ENCODE measurements around the gene PCNX2.
"Not testable (repeated sequence)": the region's sequence is repeated elsewhere in the genome, so short reads cannot be mapped to it uniquely, and the experiment has no call there.

Gene PCNX2

GRCh38 chr1:233004451-233004850, 291.1 kb downstream of the PCNX2 start:
- H3K36me3 ChIP-seq (replicated peaks; ENCODE audit: insufficient read depth, low read length): no peaks in the 10 kb centered on the region

DNA sequence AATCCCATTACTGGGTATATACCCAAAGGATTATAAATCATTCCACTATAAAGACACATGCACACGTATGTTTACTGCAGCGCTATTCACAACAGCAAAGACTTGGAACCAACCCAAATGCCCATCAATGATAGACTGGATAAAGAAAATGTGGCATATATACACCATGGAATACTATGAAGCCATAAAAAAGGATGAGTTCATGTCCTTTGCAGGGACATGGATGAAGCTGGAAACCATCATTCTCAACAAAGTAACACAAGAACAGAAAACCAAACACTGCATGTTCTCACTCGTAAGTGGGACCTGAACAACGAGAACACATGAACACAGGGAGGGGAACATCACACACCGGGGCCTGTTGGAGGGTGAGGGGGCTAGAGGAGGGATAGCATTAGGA, 291.9 kb downstream of the PCNX2 start:
- not testable (repeated sequence) for H2AFZ ChIP-seq (ENCODE audit: low read length); H3K27ac ChIP-seq (ENCODE audit: low read length); H3K79me2 ChIP-seq (ENCODE audit: low read length); H3K36me3 ChIP-seq (replicated peaks; ENCODE audit: insufficient read depth, low read length); H3K4me1 ChIP-seq (ENCODE audit: low read length); H3K9me2 ChIP-seq (replicated peaks; ENCODE audit: insufficient read depth, low read length); H3K9me3 ChIP-seq (replicated peaks; ENCODE audit: insufficient read depth, low read length); H3K4me3 ChIP-seq (ENCODE audit: low read length); DNase-seq; H3K27me3 ChIP-seq (replicated peaks; ENCODE audit: insufficient read depth, low read length); H4K20me1 ChIP-seq (ENCODE audit: insufficient read depth, low read length); H3F3A ChIP-seq (ENCODE audit: insufficient read depth, low read length); H3K9ac ChIP-seq (ENCODE audit: low read length); H3K4me2 ChIP-seq (ENCODE audit: low read depth, low read length)

More at GRCh38 chr1:233004451-233004850, 291.1 kb downstream of the PCNX2 start:
- Histone ChIP-seq H3K27me3 (replicated peaks; ENCODE audit: insufficient read depth, low read length) (no peaks in the 10 kb centered on the region), H3K9me2 (replicated peaks; ENCODE audit: insufficient read depth, low read length) (no peaks in the 10 kb centered on the region), H3K4me1 (ENCODE audit: low read length) (no peaks in the 10 kb centered on the region), H3K4me2 (ENCODE audit: low read depth, low read length) (no peak overlapping the region), H3K9ac (ENCODE audit: low read length) (no peak overlapping the region), H2AFZ (ENCODE audit: low read length) (no peak overlapping the region), H4K20me1 (ENCODE audit: insufficient read depth, low read length) (no peaks in the 10 kb centered on the region), H3K9me3 (replicated peaks; ENCODE audit: insufficient read depth, low read length) (no peaks in the 10 kb centered on the region), H3K79me2 (ENCODE audit: low read length) (no peaks in the 10 kb centered on the region), H3K27ac (ENCODE audit: low read length) (no peak overlapping the region), H3K4me3 (ENCODE audit: low read length) (no peak overlapping the region), H3F3A (ENCODE audit: insufficient read depth, low read length) (no peaks in the 10 kb centered on the region)
- TF ChIP-seq, protein P1, sequence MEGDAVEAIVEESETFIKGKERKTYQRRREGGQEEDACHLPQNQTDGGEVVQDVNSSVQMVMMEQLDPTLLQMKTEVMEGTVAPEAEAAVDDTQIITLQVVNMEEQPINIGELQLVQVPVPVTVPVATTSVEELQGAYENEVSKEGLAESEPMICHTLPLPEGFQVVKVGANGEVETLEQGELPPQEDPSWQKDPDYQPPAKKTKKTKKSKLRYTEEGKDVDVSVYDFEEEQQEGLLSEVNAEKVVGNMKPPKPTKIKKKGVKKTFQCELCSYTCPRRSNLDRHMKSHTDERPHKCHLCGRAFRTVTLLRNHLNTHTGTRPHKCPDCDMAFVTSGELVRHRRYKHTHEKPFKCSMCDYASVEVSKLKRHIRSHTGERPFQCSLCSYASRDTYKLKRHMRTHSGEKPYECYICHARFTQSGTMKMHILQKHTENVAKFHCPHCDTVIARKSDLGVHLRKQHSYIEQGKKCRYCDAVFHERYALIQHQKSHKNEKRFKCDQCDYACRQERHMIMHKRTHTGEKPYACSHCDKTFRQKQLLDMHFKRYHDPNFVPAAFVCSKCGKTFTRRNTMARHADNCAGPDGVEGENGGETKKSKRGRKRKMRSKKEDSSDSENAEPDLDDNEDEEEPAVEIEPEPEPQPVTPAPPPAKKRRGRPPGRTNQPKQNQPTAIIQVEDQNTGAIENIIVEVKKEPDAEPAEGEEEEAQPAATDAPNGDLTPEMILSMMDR (IDR thresholded peaks at IDR 0.05; ENCODE audit: low read length): no peak
- no peak for DNase-seq

GRCh38 chr1:232999956-233000625, 295.4 kb downstream of the PCNX2 start:
- no peaks in the 10 kb centered on the region for H4K20me1 ChIP-seq (ENCODE audit: insufficient read depth, low read length)
- no peaks in the 10 kb centered on the region for H3K4me1 ChIP-seq (ENCODE audit: low read length)
- no peak overlapping the region for H3K27ac ChIP-seq (ENCODE audit: low read length)
- H3K79me2 ChIP-seq (ENCODE audit: low read length): no peaks in the 10 kb centered on the region
- no peaks in the 10 kb centered on the region for H3K36me3 ChIP-seq (replicated peaks; ENCODE audit: insufficient read depth, low read length)
- no peak for DNase-seq
- no peaks in the 10 kb centered on the region for H3K9me2 ChIP-seq (replicated peaks; ENCODE audit: insufficient read depth, low read length)
- H3F3A ChIP-seq (ENCODE audit: insufficient read depth, low read length): no peaks in the 10 kb centered on the region
- H2AFZ ChIP-seq (ENCODE audit: low read length): no peak overlapping the region
- H3K4me3 ChIP-seq (ENCODE audit: low read length): no peak overlapping the region
- no peaks in the 10 kb centered on the region for H3K9me3 ChIP-seq (replicated peaks; ENCODE audit: insufficient read depth, low read length)
- H3K9ac ChIP-seq (ENCODE audit: low read length): no peak overlapping the region
- no peak overlapping the region for H3K4me2 ChIP-seq (ENCODE audit: low read depth, low read length)
- H3K27me3 ChIP-seq (replicated peaks; ENCODE audit: insufficient read depth, low read length): no peaks in the 10 kb centered on the region
- no peak for TF ChIP-seq EZH2phosphoT487 (IDR thresholded peaks at IDR 0.05; ENCODE audit: low read length)
- no peak for TF ChIP-seq EZH2 (optimal IDR thresholded peaks at IDR 0.05; ENCODE audit: low read depth, low read length)
- TF ChIP-seq, protein P1 (IDR thresholded peaks at IDR 0.05; ENCODE audit: low read length): no peak

DNA sequence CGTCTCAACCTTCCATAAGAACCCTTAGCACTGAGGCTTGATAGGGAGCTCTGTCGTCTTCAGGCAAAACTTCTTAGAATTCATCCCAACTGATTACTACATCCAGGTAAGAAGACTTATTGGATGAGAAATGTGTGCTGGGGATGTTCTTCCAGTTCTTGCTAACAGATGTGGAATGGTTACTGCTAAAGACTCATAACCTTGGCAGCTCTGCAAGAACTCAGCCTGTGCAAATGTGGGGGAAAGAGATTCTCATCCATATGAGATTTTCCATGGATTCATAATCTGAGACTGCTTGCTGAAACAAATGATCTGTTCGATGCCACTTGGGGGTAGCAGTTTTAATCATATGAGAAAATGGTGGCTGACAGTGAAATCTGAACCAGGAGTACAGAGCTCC, 296.9 kb downstream of the PCNX2 start:
- H3K4me2 ChIP-seq (ENCODE audit: low read depth, low read length): no peak overlapping the region
- no peaks in the 10 kb centered on the region for H3K36me3 ChIP-seq (replicated peaks; ENCODE audit: insufficient read depth, low read length)
- no peak for DNase-seq
- H3K9ac ChIP-seq (ENCODE audit: low read length): no peak overlapping the region
- H2AFZ ChIP-seq (ENCODE audit: low read length): no peak overlapping the region
- no peaks in the 10 kb centered on the region for H4K20me1 ChIP-seq (ENCODE audit: insufficient read depth, low read length)
- H3K4me3 ChIP-seq (ENCODE audit: low read length): no peak overlapping the region
- no peaks in the 10 kb centered on the region for H3K9me2 ChIP-seq (replicated peaks; ENCODE audit: insufficient read depth, low read length)
- H3K79me2 ChIP-seq (ENCODE audit: low read length): no peaks in the 10 kb centered on the region
- H3K27me3 ChIP-seq (replicated peaks; ENCODE audit: insufficient read depth, low read length): no peaks in the 10 kb centered on the region
- H3F3A ChIP-seq (ENCODE audit: insufficient read depth, low read length): no peaks in the 10 kb centered on the region
- H3K9me3 ChIP-seq (replicated peaks; ENCODE audit: insufficient read depth, low read length): no peaks in the 10 kb centered on the region
- TF ChIP-seq EZH2phosphoT487 (IDR thresholded peaks at IDR 0.05; ENCODE audit: low read length) (no peak), EZH2 (optimal IDR thresholded peaks at IDR 0.05; ENCODE audit: low read depth, low read length) (no peak)
- TF ChIP-seq, protein P1 (IDR thresholded peaks at IDR 0.05; ENCODE audit: low read length): no peak
- no peak overlapping the region for H3K27ac ChIP-seq (ENCODE audit: low read length)
- H3K4me1 ChIP-seq (ENCODE audit: low read length): no peaks in the 10 kb centered on the region
